Hypothalamus (tissue), 51 donors: ENCODE measurements around the gene PPP3CA.
"Not testable (repeated sequence)": the region's sequence is repeated elsewhere in the genome, so short reads cannot be mapped to it uniquely, and the experiment has no call there.

Experiments used
- DNase-seq, 51 donors: peaks; one replicate each; lab custom pipeline; 2025; lab: John Stamatoyannopoulos, UW

PPP3CA gene

DNA sequence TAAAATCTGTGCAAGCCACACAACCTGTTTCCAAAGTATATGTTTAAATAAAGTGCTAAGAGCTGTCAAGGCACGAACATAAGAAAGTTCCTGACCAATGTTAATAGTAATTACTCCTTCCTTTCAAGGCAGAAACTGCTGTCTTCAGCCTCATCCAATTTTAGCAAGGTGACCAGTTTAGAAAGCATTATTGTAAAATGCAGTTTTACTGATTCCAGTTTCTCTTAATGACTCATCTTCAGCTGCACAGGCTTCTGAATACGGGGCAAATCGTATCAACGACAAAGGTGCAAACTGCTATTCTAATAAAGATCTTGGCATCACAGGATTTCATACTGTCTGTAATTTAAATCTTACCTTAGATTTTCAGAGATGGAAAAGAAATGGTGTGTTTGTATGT, 87.5 kb downstream of the PPP3CA start:
- DNase-seq: no peak

GRCh38 chr4:101258883-101259282, 88.4 kb downstream of the PPP3CA start:
- DNase-seq: no peak

- DNase-seq: no peak
Observed at GRCh38 chr4:101256222-101256621, 91.1 kb downstream of the PPP3CA start.

GRCh38 chr4:101254776-101255175, 92.5 kb downstream of the PPP3CA start:
- DNase-seq: no peak

DNA sequence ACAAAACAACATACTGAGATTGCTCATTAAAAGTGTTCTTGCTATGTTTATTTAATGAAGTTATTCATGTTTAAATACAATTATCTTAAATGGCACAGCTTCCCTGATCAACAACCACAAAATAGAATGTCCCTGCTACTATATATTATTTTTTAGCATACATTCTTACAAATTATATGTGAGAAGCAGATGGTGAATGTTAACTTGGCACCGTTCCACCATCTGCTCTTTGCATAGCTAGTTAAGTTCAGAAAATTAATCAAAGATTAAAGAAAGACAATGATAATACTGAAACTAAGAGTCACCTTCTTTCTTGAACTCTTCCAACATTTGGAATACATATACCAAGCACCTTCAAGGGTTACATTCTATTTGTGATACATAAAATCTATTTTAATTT, 94.2 kb downstream of the PPP3CA start:
- DNase-seq: no peak

GRCh38 chr4:101252721-101253120, 94.6 kb downstream of the PPP3CA start:
- no peak for DNase-seq

GRCh38 chr4:101251261-101251660, 96.1 kb downstream of the PPP3CA start:
- no peak for DNase-seq

- no peak for DNase-seq
Observed at GRCh38 chr4:101244349-101244748, 103.0 kb downstream of the PPP3CA start.

GRCh38 chr4:101242441-101242840, 104.9 kb downstream of the PPP3CA start:
- no peak for DNase-seq

GRCh38 chr4:101240099-101240498, 107.2 kb downstream of the PPP3CA start:
- no peak for DNase-seq

- no peak for DNase-seq
Observed at GRCh38 chr4:101239665-101240064, 107.7 kb downstream of the PPP3CA start.

- DNase-seq: no peak
Observed at GRCh38 chr4:101238706-101239105, 108.6 kb downstream of the PPP3CA start.

DNA sequence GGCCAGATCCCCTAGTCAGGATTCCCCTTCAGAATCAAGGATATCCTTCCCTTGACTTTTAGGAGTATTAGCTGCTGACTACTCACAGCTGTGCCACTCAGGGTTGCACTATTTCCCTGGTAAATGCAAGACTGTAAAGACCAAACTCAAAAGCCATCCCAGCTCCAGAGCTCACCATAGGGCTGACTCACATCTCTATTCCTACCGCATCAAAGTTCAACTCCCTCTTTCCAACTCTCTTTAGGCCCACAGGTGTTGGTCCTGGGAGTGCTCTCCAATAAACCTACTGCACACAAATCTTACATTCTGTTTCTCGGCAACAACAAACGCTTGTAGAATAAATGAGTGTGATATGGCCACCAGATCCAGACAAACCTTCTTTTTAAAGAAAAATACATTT, 109.6 kb downstream of the PPP3CA start:
- no peak for DNase-seq

DNA sequence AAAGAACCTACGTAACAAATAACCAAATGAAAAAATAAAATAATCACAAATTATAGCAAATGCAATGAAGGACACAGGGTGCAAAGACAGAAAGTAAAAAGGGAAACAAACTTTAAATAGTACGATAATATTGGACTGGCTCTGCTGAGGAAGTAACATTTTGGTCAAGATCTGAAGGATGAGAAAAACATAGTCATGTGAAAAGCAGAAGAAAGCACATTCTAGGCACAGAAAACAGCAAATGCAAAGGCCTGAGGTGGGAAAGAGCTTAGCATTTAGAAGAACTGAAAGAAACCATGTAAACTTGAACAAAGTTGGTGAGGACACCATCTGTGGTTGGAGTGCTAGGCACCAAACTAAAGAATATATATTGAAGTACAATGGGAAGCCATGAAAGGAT, 111.2 kb downstream of the PPP3CA start:
- no peak for DNase-seq

DNA sequence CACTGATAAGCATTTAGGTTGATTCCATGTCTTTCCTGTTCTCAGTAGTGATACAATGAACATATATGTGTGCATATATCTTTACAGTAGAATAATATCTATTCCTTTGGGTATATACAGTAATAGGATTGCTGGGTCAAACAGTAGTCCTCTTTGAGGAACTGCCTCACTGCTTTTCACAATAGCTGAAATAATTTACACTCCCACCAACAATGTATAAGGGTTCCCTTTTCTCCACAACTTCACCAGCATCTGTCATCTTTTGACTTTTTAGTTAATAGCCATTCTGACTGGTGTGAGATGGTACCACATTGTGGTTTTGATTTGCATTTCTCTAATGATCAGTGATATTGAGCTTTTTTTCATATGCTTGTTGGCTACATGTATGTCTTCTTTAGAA, 113.2 kb downstream of the PPP3CA start:
- not testable (repeated sequence) for DNase-seq

DNA sequence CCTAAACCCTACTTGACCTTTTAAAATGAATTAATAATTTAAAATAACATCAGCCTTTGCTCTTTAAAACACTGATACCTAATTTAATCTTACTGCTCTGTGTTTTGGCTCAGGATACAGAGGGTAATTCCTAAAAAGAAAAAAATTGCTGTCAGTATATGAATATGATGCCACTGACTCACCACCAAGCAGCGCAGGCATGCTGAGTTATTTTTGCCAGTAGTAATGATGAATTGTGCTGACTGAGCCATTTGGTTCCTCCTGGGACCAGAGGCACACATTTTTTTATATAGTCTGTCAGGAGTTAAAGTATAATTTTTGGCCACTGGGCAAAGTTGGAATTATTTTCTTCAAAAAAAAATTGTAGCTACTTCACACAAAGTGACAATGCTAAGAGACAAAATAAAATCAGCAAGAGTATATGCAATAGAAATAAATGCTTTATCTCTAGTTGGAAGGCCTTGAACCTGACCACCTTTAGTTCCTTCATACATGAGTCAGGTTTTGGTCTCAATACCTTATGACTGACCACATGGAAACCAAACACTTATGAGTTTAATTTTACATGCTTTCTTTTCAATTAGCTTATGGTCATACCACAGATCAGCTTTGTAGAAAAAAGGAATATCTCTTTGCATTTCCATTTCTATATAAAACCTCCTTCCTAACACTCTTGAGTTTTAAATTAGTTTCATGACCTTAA, 115.1 kb downstream of the PPP3CA start:
- peak in 1 of 51 donors; percentile 12 for DNase-seq

- DNase-seq: no peak
Observed at GRCh38 chr4:101230801-101231426, 116.4 kb downstream of the PPP3CA start.

DNA sequence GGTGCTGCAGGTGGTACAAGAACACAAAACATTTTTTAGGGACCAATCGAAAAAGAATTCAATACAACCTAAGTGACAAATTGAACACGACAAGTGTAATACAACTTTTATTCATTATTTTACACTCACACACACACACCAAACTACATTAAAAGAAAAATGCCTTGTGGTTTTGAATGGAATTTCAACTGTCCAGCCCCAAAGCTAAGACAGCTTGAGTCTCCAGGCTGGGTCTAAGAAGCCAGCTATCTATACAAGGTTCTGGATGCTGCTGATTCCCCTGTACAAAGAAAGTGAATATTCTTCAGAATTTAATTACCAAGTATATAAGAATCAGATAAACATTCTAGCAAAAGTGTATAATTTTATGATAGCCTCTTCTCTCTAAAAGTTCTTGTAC, 118.2 kb downstream of the PPP3CA start:
- no peak for DNase-seq

DNA sequence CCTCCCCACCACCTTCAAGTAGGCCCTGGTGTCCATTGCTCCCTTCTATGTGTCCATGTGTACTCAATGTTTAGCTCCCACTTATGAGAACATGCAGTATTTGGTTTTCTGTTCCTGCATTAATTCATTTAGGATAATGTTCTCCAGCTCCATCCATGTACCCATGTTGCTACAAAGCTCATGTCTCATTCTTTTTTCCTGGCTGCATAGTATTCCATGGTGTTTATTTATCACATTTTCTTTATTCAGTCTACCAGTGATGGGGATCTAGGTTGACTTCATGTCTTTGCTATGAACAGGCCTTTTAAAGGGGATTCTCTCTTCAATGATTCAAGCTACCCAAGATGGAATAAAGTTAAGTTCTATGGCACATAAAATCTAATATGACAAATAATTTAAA, 119.6 kb downstream of the PPP3CA start:
- no peak for DNase-seq

- no peak for DNase-seq
Observed at GRCh38 chr4:101224358-101225218, 122.7 kb downstream of the PPP3CA start.

DNA sequence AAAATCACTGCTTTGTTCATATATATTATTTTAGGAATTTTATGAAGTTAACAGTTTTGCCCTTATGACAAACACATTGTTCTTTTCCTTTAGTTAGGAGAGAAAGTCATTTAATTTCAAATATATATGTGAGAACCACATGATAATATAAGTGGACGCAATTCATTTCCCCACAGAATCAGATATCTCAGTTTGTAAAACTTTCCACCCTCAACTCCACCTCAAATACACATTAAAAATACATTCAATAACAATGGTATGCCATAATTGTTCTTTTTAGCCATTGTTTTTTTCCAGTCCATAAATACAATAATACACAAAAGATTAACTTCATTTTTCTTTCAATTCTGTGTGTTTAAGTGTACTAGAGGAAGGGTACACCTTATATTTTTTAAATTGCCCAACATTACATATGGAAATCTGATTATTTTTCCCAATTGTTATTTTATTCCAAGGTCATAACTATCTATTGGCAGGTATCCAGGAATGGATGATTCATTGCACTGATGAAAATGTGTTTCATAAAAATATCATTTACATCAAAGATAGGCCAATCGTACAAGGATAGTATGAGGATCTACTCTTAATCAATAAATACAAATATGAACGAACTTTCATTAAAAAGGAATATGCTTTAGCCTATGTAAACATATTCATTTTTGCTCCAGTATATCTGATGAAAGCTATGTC, 125.0 kb downstream of the PPP3CA start:
- DNase-seq: no peak
